Activated CD8-positive, alpha-beta T cell treated with anti-CD3 and anti-CD28 coated beads for 36 hours (primary cell): ENCODE measurements around the gene TAPT1. TPM values are rescaled to one million over a fixed set of nuclear protein-coding genes. Genes with fewer than 3 reads are reported as not detected.

Experiments used
- ATAC-seq: fragments of 200-7000 bp; cut with Tn5 transposase; one replicate; pipeline ENCODE4 v1.10.0; 2021; ENCODE audit warnings: mild to moderate bottlenecking, moderate library complexity
- CTCF ChIA-PET: fragments of 350-600 bp; sonication (Branson Sonifier 250); formaldehyde crosslinking; loops from one replicate; lab custom pipeline; 2021; ENCODE audit warnings: antibody characterized with exemption; lab: Charles Lee
- POLR2A ChIA-PET: fragments of 350-600 bp; sonication (Branson Sonifier 250); formaldehyde crosslinking; loops from one replicate; lab custom pipeline; 2021; ENCODE audit warnings: antibody characterized with exemption; lab: Charles Lee
- DNase-seq: peaks from one replicate; pipeline ENCODE4 v3.0.0-alpha.2; 2020
- H3K27ac Mint-ChIP-seq: one replicate; pipeline ENCODE4 v1.8.0; 2021; ENCODE audit warnings: mild to moderate bottlenecking, mixed read lengths
- H3K27me3 Mint-ChIP-seq: one replicate; pipeline ENCODE4 v1.8.0; 2021; ENCODE audit warnings: mixed read lengths
- H3K36me3 Mint-ChIP-seq: one replicate; pipeline ENCODE4 v1.8.0; 2021; ENCODE audit warnings: low read depth, mixed read lengths
- H3K4me1 Mint-ChIP-seq: one replicate; pipeline ENCODE4 v1.8.0; 2021; ENCODE audit warnings: low read depth, mixed read lengths
- H3K4me3 Mint-ChIP-seq: one replicate; pipeline ENCODE4 v1.8.0; 2021; ENCODE audit warnings: mild to moderate bottlenecking, moderate library complexity, mixed read lengths
- H3K9me3 Mint-ChIP-seq: one replicate; pipeline ENCODE4 v1.8.0; 2021; ENCODE audit warnings: mixed read lengths
- CTCF ChIP-seq: fragments of 200-600 bp; IDR thresholded peaks from one replicate; pipeline ENCODE4 v1.8.0; 2022; ENCODE audit warnings: antibody characterized with exemption, mild to moderate bottlenecking
- intact Hi-C: fragments of 100-400 bp; cut with micrococcal nuclease; formaldehyde crosslinking; loops from one replicate; pipeline ENCODE4 v1.10.0; 2022
- total RNA-seq, 2 experiments: library from RNA; stranded (reverse); gene quantifications; one replicate each; pipeline ENCODE4 v1.2.3, GENCODE V29; 2021

The TAPT1 gene
- total RNA-seq, 2 experiments from 2014 or later: 34.2 to 35.5 TPM

GRCh38 chr4:16259241-16259888 lies 33.1 kb upstream of the TAPT1 start:
- no peak for TF ChIP-seq CTCF
- CTCF ChIA-PET: interaction anchor here (0.6 to 2.6 kb wide), 8 partner anchors 32 to 377 kb away, joined by 3 to 6 read pairs (median 4); no protein-coding TSS in a partner anchor

GRCh38 chr4:16257611-16258010 lies 31.3 kb upstream of the TAPT1 start:
- H3K36me3 Mint-ChIP-seq: peaks cover 37% of the 10 kb centered on the region
- ChIA-PET CTCF (interaction anchor here (1.3 kb wide), 1 partner anchor 9 kb away, joined by 3 read pairs; no protein-coding TSS in a partner anchor), POLR2A (no interaction called here)
- intact Hi-C loops: loop anchor here (5.0 kb wide), 1 partner anchor 35 kb away; no protein-coding TSS in a partner anchor
- H3K9me3 Mint-ChIP-seq: peaks cover 7% of the 10 kb centered on the region
- H3K27me3 Mint-ChIP-seq: no peaks in the 10 kb centered on the region
- TF ChIP-seq CTCF: no peak
- DNase-seq: no peak
- no peak overlapping the region for H3K4me3 Mint-ChIP-seq
- no peak overlapping the region for H3K27ac Mint-ChIP-seq
- H3K4me1 Mint-ChIP-seq: peaks cover 41% of the 10 kb centered on the region
- no peak for ATAC-seq

More at GRCh38 chr4:16259241-16259888, 33.1 kb upstream of the TAPT1 start:
- Mint-ChIP-seq H3K36me3 (peaks cover 26% of the 10 kb centered on the region), H3K27me3 (no peaks in the 10 kb centered on the region), H3K4me1 (peaks cover 37% of the 10 kb centered on the region), H3K27ac (peak overlapping the region; percentile 89), H3K9me3 (peaks cover 7% of the 10 kb centered on the region), H3K4me3 (no peak overlapping the region)
- intact Hi-C loops: loop anchor here (5.0 kb wide), 1 partner anchor 37 kb away; no protein-coding TSS in a partner anchor
- ATAC-seq (peak; percentile 60), DNase-seq (no peak)
- POLR2A ChIA-PET: interaction anchor here (0.6 to 2.2 kb wide), 3 partner anchors 9 to 33 kb away, joined by 3 to 8 read pairs (median 7); partner anchors contain the start of gene TAPT1

- no peak for DNase-seq
- ATAC-seq: no peak
- H3K4me1 Mint-ChIP-seq: peaks cover 31% of the 10 kb centered on the region
- intact Hi-C loops: loop anchor here (5.0 kb wide), 1 partner anchor 34 kb away; no protein-coding TSS in a partner anchor
- no peak for TF ChIP-seq CTCF
- H3K4me3 Mint-ChIP-seq: no peak overlapping the region
- peaks cover 39% of the 10 kb centered on the region for H3K36me3 Mint-ChIP-seq
- POLR2A ChIA-PET: no interaction called here
- H3K27ac Mint-ChIP-seq: no peak overlapping the region
- H3K27me3 Mint-ChIP-seq: no peaks in the 10 kb centered on the region
- peaks cover 7% of the 10 kb centered on the region for H3K9me3 Mint-ChIP-seq
- CTCF ChIA-PET: no interaction called here
These were observed 30.1 kb upstream of the TAPT1 start for GRCh38 chr4:16256343-16256742.

- POLR2A ChIA-PET: no interaction called here
- TF ChIP-seq CTCF: no peak
- H3K27me3 Mint-ChIP-seq: no peaks in the 10 kb centered on the region
- ATAC-seq (no peak), DNase-seq (no peak)
- H3K36me3 Mint-ChIP-seq: peaks cover 38% of the 10 kb centered on the region
- intact Hi-C loops: loop anchor here (5.0 kb wide), 1 partner anchor 33 kb away; no protein-coding TSS in a partner anchor
- H3K9me3 Mint-ChIP-seq: peaks cover 6% of the 10 kb centered on the region
- no peak overlapping the region for H3K4me3 Mint-ChIP-seq
- CTCF ChIA-PET: no interaction called here
- peaks cover 26% of the 10 kb centered on the region for H3K4me1 Mint-ChIP-seq
- H3K27ac Mint-ChIP-seq: no peak overlapping the region
These were observed 29.5 kb upstream of the TAPT1 start for GRCh38 chr4:16255730-16256129.
